Panc1 (cell line): ENCODE measurements around the gene SRP68. TPM values are rescaled to one million over a fixed set of nuclear protein-coding genes. Genes with fewer than 3 reads are reported as not detected.

Experiments
- ATAC-seq: fragments of 200-7000 bp; cut with Tn5 transposase; 2 replicates; pipeline ENCODE4 v1.9.1; 2020; ENCODE audit warnings: mild to moderate bottlenecking, moderate library complexity
- BruUV-seq: library from RNA; stranded (reverse); fragments of 400-500 nt; replicated peaks from 2 replicates; lab custom pipeline; 2021; lab: Mats Ljungman, UMichigan
- CTCF ChIA-PET: fragments of 300-600 bp; sonication (Branson Sonifier 250); formaldehyde crosslinking; loops from one replicate; lab custom pipeline; 2022; ENCODE audit warnings: antibody characterized with exemption; lab: Charles Lee
- POLR2A ChIA-PET: fragments of 300-600 bp; sonication (Branson Sonifier 250); formaldehyde crosslinking; loops from one replicate; lab custom pipeline; 2022; ENCODE audit warnings: antibody characterized with exemption; lab: Charles Lee
- DNase-seq: peaks from one replicate; pipeline ENCODE4 v3.0.0-alpha.2; 2010; ENCODE audit warnings: low read depth, low spot score
- H3K27ac ChIP-seq: 2 replicates; pipeline ENCODE4 v1.5.1; 2011; ENCODE audit warnings: mild to moderate bottlenecking, low read length, inconsistent platforms
- H3K27me3 ChIP-seq: fragments of 200-500 bp; sonication (Bioruptor generic); 2 replicates; pipeline ENCODE4 v1.6.0; 2014; ENCODE audit warnings: low read length, inconsistent platforms; ENCODE audit not compliant: control insufficient read depth, insufficient read depth
- H3K36me3 ChIP-seq: fragments of 200-500 bp; sonication (Bioruptor generic); 2 replicates; pipeline ENCODE4 v1.5.1; 2014; ENCODE audit warnings: inconsistent platforms, mild to moderate bottlenecking, low read length, moderate library complexity; ENCODE audit not compliant: control insufficient read depth, insufficient read depth
- H3K4me1 ChIP-seq: 2 replicates; pipeline ENCODE4 v1.5.1; 2011; ENCODE audit warnings: inconsistent platforms, mild to moderate bottlenecking, low read length, moderate library complexity; ENCODE audit not compliant: control insufficient read depth, insufficient read depth
- H3K4me3 ChIP-seq, 2 experiments: 2 replicates each; pipeline ENCODE4 v1.5.1; 2011 to 2012; ENCODE audit warnings: low read depth in 2 of 2, low read length in 2 of 2, mild to moderate bottlenecking in 2 of 2, inconsistent platforms in 1 of 2, moderate library complexity in 1 of 2
- H3K9me3 ChIP-seq: fragments of 200-500 bp; sonication (Bioruptor generic); 2 replicates; pipeline ENCODE4 v1.5.1; 2014; ENCODE audit warnings: low read depth, mild to moderate bottlenecking, inconsistent platforms, low read length, moderate library complexity; ENCODE audit not compliant: control insufficient read depth, insufficient read depth
- POLR2AphosphoS5 ChIP-seq: IDR thresholded peaks from 2 replicates; pipeline ENCODE4 v1.6.1; 2012; ENCODE audit warnings: mild to moderate bottlenecking, low read depth, low read length, moderate library complexity
- SIN3A ChIP-seq: IDR thresholded peaks from 2 replicates; pipeline ENCODE4 v1.6.1; 2012; ENCODE audit warnings: low read depth, mild to moderate bottlenecking, low read length, moderate library complexity, borderline replicate concordance; ENCODE audit not compliant: insufficient read depth
- TCF7L2 ChIP-seq: IDR thresholded peaks from 2 replicates; pipeline ENCODE4 v1.6.1; 2011; ENCODE audit warnings: mild to moderate bottlenecking, low read depth, low read length, inconsistent platforms
- in situ Hi-C: cut with HindIII; loops from 2 replicates; pipeline ENCODE4 v1.10.0; 2016; ENCODE audit warnings: low sequenced_read_pairs, low pct_unique_long_range_greater_than_20kb
- intact Hi-C: fragments of 100-400 bp; cut with micrococcal nuclease; formaldehyde crosslinking; loops from one replicate; pipeline ENCODE4 v1.10.0; 2022; ENCODE audit not compliant: unreplicated experiment
- total RNA-seq: library from RNA; stranded (reverse); gene quantifications from one replicate; pipeline ENCODE4 v1.2.1, GENCODE V29; 2021; ENCODE audit not compliant: unreplicated experiment
- TF ChIP-seq, protein P1 (sequence below), 2 experiments: IDR thresholded peaks; 2 replicates each; pipeline ENCODE4 v1.6.1; 2011 to 2012; ENCODE audit warnings: low read depth in 2 of 2, control low read depth in 1 of 2, low read length in 1 of 2, mild to moderate bottlenecking in 1 of 2, moderate library complexity in 1 of 2; ENCODE audit not compliant: insufficient read depth in 1 of 2
- TF ChIP-seq, protein P2 (sequence below): fragments of 450-650 bp; IDR thresholded peaks from 2 replicates; pipeline ENCODE4 v1.5.1; 2017; ENCODE audit warnings: mild to moderate bottlenecking

SRP68 gene
- total RNA-seq, 1 experiment from 2014 or later, result 100 TPM

GRCh38 chr17:76032073-76032779 is 40.1 kb downstream of the SRP68 start:
- DNase-seq (no peak), ATAC-seq (no peak)
- intact Hi-C loops (no loop called here), in situ Hi-C loops (no loop called here)
- BruUV-seq, result no TSS peak
- H3K4me1 ChIP-seq, result peaks cover 27% of the 10 kb centered on the region
- CTCF ChIA-PET, result interaction anchor here (0.7 kb wide), 1 partner anchor 1189 kb away, joined by 6 read pairs; no protein-coding TSS in a partner anchor
- H3K27me3 ChIP-seq, result no peaks in the 10 kb centered on the region
- H3K36me3 ChIP-seq, result no peaks in the 10 kb centered on the region
- no peak for TF ChIP-seq SIN3A
- TF ChIP-seq TCF7L2, result no peak
- TF ChIP-seq POLR2AphosphoS5, result no peak
- TF ChIP-seq, protein P1, sequence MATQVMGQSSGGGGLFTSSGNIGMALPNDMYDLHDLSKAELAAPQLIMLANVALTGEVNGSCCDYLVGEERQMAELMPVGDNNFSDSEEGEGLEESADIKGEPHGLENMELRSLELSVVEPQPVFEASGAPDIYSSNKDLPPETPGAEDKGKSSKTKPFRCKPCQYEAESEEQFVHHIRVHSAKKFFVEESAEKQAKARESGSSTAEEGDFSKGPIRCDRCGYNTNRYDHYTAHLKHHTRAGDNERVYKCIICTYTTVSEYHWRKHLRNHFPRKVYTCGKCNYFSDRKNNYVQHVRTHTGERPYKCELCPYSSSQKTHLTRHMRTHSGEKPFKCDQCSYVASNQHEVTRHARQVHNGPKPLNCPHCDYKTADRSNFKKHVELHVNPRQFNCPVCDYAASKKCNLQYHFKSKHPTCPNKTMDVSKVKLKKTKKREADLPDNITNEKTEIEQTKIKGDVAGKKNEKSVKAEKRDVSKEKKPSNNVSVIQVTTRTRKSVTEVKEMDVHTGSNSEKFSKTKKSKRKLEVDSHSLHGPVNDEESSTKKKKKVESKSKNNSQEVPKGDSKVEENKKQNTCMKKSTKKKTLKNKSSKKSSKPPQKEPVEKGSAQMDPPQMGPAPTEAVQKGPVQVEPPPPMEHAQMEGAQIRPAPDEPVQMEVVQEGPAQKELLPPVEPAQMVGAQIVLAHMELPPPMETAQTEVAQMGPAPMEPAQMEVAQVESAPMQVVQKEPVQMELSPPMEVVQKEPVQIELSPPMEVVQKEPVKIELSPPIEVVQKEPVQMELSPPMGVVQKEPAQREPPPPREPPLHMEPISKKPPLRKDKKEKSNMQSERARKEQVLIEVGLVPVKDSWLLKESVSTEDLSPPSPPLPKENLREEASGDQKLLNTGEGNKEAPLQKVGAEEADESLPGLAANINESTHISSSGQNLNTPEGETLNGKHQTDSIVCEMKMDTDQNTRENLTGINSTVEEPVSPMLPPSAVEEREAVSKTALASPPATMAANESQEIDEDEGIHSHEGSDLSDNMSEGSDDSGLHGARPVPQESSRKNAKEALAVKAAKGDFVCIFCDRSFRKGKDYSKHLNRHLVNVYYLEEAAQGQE (IDR thresholded peaks at IDR 0.05; ENCODE audit: insufficient read depth in 1 of 2, low read depth in 2 of 2, low read length in 1 of 2), result no peak
- TF ChIP-seq, protein P2, sequence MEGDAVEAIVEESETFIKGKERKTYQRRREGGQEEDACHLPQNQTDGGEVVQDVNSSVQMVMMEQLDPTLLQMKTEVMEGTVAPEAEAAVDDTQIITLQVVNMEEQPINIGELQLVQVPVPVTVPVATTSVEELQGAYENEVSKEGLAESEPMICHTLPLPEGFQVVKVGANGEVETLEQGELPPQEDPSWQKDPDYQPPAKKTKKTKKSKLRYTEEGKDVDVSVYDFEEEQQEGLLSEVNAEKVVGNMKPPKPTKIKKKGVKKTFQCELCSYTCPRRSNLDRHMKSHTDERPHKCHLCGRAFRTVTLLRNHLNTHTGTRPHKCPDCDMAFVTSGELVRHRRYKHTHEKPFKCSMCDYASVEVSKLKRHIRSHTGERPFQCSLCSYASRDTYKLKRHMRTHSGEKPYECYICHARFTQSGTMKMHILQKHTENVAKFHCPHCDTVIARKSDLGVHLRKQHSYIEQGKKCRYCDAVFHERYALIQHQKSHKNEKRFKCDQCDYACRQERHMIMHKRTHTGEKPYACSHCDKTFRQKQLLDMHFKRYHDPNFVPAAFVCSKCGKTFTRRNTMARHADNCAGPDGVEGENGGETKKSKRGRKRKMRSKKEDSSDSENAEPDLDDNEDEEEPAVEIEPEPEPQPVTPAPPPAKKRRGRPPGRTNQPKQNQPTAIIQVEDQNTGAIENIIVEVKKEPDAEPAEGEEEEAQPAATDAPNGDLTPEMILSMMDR, result no peak
- no peak overlapping the region for H3K27ac ChIP-seq
- H3K9me3 ChIP-seq, result no peaks in the 10 kb centered on the region
- H3K4me3 ChIP-seq, result no peak overlapping the region
- POLR2A ChIA-PET, result interaction anchor here (0.6 kb wide), 1 partner anchor 21 kb away, joined by 3 read pairs; no protein-coding TSS in a partner anchor

DNA sequence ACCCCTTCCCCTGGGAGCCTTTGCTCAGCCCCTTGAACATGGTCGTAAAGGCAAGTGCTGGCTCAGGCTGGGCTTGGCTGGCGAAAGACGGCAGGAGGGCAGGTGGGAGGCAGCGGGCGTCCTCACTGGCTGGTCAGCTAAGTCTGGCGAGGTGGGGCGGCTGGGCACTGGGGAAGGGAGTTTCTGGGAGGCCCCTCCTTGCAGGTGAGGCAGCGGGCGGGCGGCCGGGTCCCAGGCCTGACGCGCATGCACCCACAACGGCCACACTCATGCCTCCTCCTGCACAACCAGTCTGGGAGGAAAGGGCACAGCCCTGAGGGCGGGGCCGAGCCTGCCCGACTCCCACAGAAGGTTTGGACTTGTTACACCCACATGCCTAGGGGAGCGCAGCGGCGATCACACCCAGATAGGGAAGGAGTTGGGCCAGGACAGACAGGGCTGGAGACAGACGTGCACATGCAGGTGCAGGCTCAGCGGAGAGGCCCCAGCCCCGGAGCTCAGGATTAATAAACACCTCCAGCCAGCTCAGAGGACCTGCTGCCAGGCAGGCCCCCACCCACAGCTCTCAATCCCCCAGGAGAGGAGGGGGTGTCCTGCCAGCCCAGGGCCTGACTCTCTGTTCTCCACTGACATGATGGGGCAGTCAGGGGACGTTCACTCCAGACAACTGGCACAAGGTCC is 45.0 kb downstream of the SRP68 start, which contains the start of gene EVPL:
Gene EVPL (minus strand): TSS at position 148 of the 681 bp plus-strand sequence. CDS start 108 bp downstream, at position 40.
- ATAC-seq, result peak; percentile 93
- CTCF ChIA-PET, result interaction anchor here (0.9 kb wide), 1 partner anchor 13 kb away, joined by 3 read pairs; no protein-coding TSS in a partner anchor
- in situ Hi-C loops, result no loop called here
- H3K27ac ChIP-seq, result peak within 1 kb of the TSS; percentile 84
- intact Hi-C loops, result no loop called here
- H3K4me1 ChIP-seq, result peaks cover 27% of the 10 kb centered on the region
- H3K36me3 ChIP-seq, result peaks cover 3% of the 10 kb centered on the region
- DNase-seq, result no peak
- 0 out of 2 replicates have a peak, but pooled peaks have one; percentile 25 for TF ChIP-seq POLR2AphosphoS5
- TF ChIP-seq, protein P1 (IDR thresholded peaks at IDR 0.05; ENCODE audit: insufficient read depth in 1 of 2, low read depth in 2 of 2, low read length in 1 of 2), result no peak
- H3K9me3 ChIP-seq, result no peaks in the 10 kb centered on the region
- no TSS peak for BruUV-seq
- H3K4me3 ChIP-seq, result peak within 1 kb of the TSS; percentile 59 to 63
- POLR2A ChIA-PET, result interaction anchor here (0.5 kb wide), 1 partner anchor 242 kb away, joined by 3 read pairs; no protein-coding TSS in a partner anchor
- H3K27me3 ChIP-seq, result no peaks in the 10 kb centered on the region
